Stomach (tissue), 4 donors: ENCODE measurements around the gene KRT25.

Source experiments
- EP300 ChIP-seq: sonication (generic); formaldehyde crosslinking; IDR thresholded peaks from one replicate; pipeline ENCODE4 v1.6.1; 2017; ENCODE audit warnings: antibody characterized with exemption
- TF ChIP-seq, protein P1 (sequence below), 7 experiments: fragments of 450-650 bp in 4 of 7; fragments of 200-600 bp in 3 of 7; sonication (generic) in 3 of 7; IDR thresholded peaks; one replicate each; pipeline ENCODE4 v1.5.1; 2016 to 2019; ENCODE audit warnings: antibody characterized with exemption in 7 of 7, control low read depth in 2 of 7, mild to moderate bottlenecking in 1 of 7

- no peak for TF ChIP-seq EP300
- TF ChIP-seq, protein P1, sequence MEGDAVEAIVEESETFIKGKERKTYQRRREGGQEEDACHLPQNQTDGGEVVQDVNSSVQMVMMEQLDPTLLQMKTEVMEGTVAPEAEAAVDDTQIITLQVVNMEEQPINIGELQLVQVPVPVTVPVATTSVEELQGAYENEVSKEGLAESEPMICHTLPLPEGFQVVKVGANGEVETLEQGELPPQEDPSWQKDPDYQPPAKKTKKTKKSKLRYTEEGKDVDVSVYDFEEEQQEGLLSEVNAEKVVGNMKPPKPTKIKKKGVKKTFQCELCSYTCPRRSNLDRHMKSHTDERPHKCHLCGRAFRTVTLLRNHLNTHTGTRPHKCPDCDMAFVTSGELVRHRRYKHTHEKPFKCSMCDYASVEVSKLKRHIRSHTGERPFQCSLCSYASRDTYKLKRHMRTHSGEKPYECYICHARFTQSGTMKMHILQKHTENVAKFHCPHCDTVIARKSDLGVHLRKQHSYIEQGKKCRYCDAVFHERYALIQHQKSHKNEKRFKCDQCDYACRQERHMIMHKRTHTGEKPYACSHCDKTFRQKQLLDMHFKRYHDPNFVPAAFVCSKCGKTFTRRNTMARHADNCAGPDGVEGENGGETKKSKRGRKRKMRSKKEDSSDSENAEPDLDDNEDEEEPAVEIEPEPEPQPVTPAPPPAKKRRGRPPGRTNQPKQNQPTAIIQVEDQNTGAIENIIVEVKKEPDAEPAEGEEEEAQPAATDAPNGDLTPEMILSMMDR (IDR thresholded peaks at IDR 0.05): no peak
Measured at GRCh38 chr17:40777459-40777858, 22.3 kb upstream of the KRT25 start.
